Activated B cell treated with CpG ODN at 0.5 μM for 24 hours (primary cell): ENCODE measurements around the gene STK38. TPM values are rescaled to one million over a fixed set of nuclear protein-coding genes. Genes with fewer than 3 reads are reported as not detected.

ENCODE experiments used
- ATAC-seq: fragments of 200-7000 bp; cut with Tn5 transposase; one replicate; pipeline ENCODE4 v1.10.0; 2021; ENCODE audit warnings: low read depth, mild to moderate bottlenecking, moderate library complexity
- CTCF ChIA-PET: fragments of 350-600 bp; sonication (Branson Sonifier 250); formaldehyde crosslinking; loops from one replicate; lab custom pipeline; 2021; ENCODE audit warnings: antibody characterized with exemption; lab: Charles Lee
- POLR2A ChIA-PET: fragments of 350-600 bp; sonication (Branson Sonifier 250); formaldehyde crosslinking; loops from one replicate; lab custom pipeline; 2021; ENCODE audit warnings: antibody characterized with exemption; lab: Charles Lee
- DNase-seq: peaks from one replicate; pipeline ENCODE4 v3.0.0; 2022
- H3K27ac Mint-ChIP-seq: one replicate; pipeline ENCODE4 v1.8.0; 2020; ENCODE audit warnings: mixed read lengths
- H3K27me3 Mint-ChIP-seq: one replicate; pipeline ENCODE4 v1.8.0; 2021; ENCODE audit warnings: mixed read lengths
- H3K36me3 Mint-ChIP-seq: one replicate; pipeline ENCODE4 v1.8.0; 2021; ENCODE audit warnings: low read depth, mixed read lengths
- H3K4me1 Mint-ChIP-seq: one replicate; pipeline ENCODE4 v1.8.0; 2021; ENCODE audit warnings: mixed read lengths
- H3K4me3 Mint-ChIP-seq: one replicate; pipeline ENCODE4 v1.8.0; 2020; ENCODE audit warnings: mild to moderate bottlenecking, mixed read lengths
- H3K9me3 Mint-ChIP-seq: one replicate; pipeline ENCODE4 v1.8.0; 2020; ENCODE audit warnings: mixed read lengths
- CTCF ChIP-seq: fragments of 200-600 bp; IDR thresholded peaks from one replicate; pipeline ENCODE4 v1.8.0; 2022; ENCODE audit warnings: antibody characterized with exemption, mild to moderate bottlenecking
- intact Hi-C: fragments of 100-400 bp; cut with micrococcal nuclease; formaldehyde crosslinking; loops from one replicate; pipeline ENCODE4 v1.15.1; 2024
- total RNA-seq: library from RNA; stranded (reverse); gene quantifications from 2 replicates; pipeline ENCODE4 v1.2.3, GENCODE V29; 2022

STK38 gene
- total RNA-seq, 1 donor from 2014 or later = 26.1 TPM

DNA sequence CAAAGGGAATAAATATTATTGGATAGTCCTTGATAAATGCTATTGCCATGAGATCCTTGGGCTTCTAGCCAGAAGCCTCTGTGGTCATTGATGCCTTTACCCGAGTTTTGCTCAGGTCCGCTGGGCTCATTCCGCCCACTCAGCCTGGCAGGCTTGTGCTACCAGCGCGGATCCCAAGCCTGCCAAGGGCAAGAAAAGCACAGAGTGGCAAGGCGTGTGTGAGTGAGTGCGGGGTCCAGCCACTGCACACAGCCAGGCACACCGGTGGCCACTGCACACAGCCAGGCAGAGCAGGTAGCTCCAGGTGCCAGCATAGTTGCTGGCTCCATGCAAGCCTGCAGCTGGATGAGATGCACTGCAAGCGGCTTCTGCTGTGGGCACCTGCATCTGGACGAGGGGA, 38.7 kb downstream of the STK38 start:
- POLR2A ChIA-PET = no interaction called here
- CTCF ChIA-PET = no interaction called here
- Mint-ChIP-seq H3K27ac (no peak overlapping the region), H3K27me3 (no peaks in the 10 kb centered on the region), H3K4me1 (no peaks in the 10 kb centered on the region), H3K9me3 (no peaks in the 10 kb centered on the region), H3K36me3 (peaks cover 76% of the 10 kb centered on the region), H3K4me3 (no peak overlapping the region)
- ATAC-seq (no peak), DNase-seq (no peak)
- intact Hi-C loops = no loop called here
- TF ChIP-seq CTCF = no peak

DNA sequence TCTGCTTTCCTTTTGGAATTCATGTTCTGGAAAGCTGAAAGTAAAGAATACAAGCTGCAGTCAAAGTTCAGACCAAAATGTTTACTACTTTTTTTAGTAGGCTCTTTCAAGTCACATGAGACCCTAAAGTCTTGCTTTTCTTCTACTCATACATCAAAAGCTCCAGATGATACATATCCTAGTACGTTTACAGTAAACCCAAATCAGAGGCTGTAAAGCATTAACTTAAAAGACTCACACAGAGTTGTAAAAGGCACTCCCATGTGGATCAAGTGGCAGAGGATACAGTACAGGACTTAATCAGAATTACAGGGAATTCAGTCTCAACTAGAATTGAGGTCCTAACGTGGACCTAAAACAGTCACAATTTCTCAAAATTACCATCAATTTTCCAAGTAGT, 40.7 kb downstream of the STK38 start:
- Mint-ChIP-seq H3K9me3 (no peaks in the 10 kb centered on the region), H3K27me3 (no peaks in the 10 kb centered on the region), H3K4me3 (no peak overlapping the region), H3K36me3 (peaks cover 81% of the 10 kb centered on the region), H3K4me1 (no peaks in the 10 kb centered on the region), H3K27ac (no peak overlapping the region)
- intact Hi-C loops = no loop called here
- DNase-seq = no peak
- no peak for ATAC-seq
- ChIA-PET CTCF (no interaction called here), POLR2A (no interaction called here)
- no peak for TF ChIP-seq CTCF

GRCh38 chr6:36505744-36506534, 41.3 kb downstream of the STK38 start:
- Mint-ChIP-seq H3K27ac (no peak overlapping the region), H3K4me3 (no peak overlapping the region), H3K27me3 (no peaks in the 10 kb centered on the region), H3K36me3 (peaks cover 77% of the 10 kb centered on the region), H3K9me3 (no peaks in the 10 kb centered on the region), H3K4me1 (no peaks in the 10 kb centered on the region)
- ChIA-PET CTCF (interaction anchor here (1.1 kb wide), 1 partner anchor 82 kb away, joined by 3 read pairs; no protein-coding TSS in a partner anchor), POLR2A (no interaction called here)
- intact Hi-C loops = no loop called here
- DNase-seq = no peak
- ATAC-seq = no peak
- no peak for TF ChIP-seq CTCF

DNA sequence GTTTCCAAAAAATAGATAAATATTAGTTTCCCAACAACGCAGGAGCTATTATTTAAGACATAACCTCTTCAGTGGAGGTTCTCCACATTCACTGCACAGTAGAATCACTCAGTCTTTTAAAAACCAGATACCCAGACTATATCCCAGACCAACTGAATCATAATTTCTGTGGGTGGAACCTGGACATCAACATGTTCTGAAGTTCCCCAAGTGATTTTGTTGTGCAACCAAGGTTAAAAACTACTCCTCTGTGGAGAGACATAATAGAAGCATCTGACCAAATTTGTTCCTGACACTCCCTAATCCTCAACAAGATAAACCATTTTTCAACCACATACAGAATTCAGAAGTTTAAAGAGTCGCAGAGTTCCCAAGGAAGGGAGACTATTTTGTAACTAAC, 42.3 kb downstream of the STK38 start:
- H3K36me3 Mint-ChIP-seq = peaks cover 73% of the 10 kb centered on the region
- no peak for ATAC-seq
- no peaks in the 10 kb centered on the region for H3K4me1 Mint-ChIP-seq
- TF ChIP-seq CTCF = no peak
- ChIA-PET CTCF (interaction anchor here (1.1 kb wide), 1 partner anchor 82 kb away, joined by 3 read pairs; no protein-coding TSS in a partner anchor), POLR2A (no interaction called here)
- DNase-seq = no peak
- H3K27ac Mint-ChIP-seq = no peak overlapping the region
- no peaks in the 10 kb centered on the region for H3K9me3 Mint-ChIP-seq
- no peak overlapping the region for H3K4me3 Mint-ChIP-seq
- intact Hi-C loops = no loop called here
- no peaks in the 10 kb centered on the region for H3K27me3 Mint-ChIP-seq

DNA sequence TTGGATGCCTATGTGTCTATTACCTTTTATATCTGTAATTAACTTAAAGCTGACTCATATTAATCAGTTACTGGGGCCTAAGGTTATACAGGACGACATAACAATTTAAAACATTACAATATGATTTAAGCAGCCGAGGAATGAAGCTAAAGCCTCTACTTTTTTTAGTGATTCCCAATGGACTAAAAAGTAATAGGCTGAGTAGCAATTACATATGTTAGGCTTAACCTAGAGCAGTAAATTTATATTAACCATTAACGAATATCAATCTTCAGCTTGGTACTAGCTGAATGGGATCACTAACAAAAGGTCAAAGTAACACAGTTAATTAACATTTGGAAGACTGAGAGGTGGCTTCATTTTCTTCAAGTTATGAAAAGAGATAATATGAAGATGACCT, 43.1 kb downstream of the STK38 start:
- Mint-ChIP-seq H3K27me3 (no peaks in the 10 kb centered on the region), H3K4me1 (no peaks in the 10 kb centered on the region), H3K36me3 (peaks cover 73% of the 10 kb centered on the region), H3K4me3 (no peak overlapping the region), H3K9me3 (no peaks in the 10 kb centered on the region), H3K27ac (no peak overlapping the region)
- intact Hi-C loops = no loop called here
- ATAC-seq = no peak
- ChIA-PET POLR2A (no interaction called here), CTCF (no interaction called here)
- no peak for TF ChIP-seq CTCF
- DNase-seq = no peak
